GM18520 (cell line): ENCODE results near the gene TMEM214.
A peak's percentile ranks its signal among the peaks of the same experiment; 100 is the strongest.

Experiments
- ATAC-seq: cut with Tn5 transposase; IDR thresholded peaks from one replicate; pipeline ENCODE4 v1.9.1; 2021; ENCODE audit not compliant: unreplicated experiment

TMEM214 gene

DNA sequence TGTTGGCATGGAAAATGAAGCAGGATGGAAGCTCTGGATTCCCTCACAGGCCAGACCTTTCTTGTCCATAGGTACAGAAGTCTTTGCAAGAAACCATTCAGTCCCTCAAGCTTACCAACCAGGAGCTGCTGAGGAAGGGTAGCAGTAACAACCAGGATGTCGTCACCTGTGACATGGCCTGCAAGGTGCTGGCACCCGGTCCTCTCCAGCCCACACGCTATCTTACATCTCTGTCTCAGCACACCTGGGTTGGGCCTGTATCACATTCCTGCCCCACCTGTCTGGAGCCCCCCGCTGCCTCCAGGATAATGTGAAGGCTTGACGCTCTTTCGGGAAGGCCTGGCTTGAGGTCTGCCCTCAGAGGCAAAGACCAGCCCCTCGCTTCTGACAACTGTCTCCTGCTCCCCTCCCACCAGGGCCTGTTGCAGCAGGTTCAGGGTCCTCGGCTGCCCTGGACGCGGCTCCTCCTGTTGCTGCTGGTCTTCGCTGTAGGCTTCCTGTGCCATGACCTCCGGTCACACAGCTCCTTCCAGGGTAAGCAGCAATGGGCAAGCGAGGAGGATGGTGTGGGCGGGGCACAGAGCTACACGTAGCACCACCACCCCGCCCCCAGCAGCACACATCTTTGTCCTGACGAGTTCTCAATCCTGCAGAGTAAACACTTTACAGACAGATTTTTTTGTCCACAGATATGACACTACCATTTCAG lies 6.0 kb downstream of the TMEM214 start:
- no peak for ATAC-seq

DNA sequence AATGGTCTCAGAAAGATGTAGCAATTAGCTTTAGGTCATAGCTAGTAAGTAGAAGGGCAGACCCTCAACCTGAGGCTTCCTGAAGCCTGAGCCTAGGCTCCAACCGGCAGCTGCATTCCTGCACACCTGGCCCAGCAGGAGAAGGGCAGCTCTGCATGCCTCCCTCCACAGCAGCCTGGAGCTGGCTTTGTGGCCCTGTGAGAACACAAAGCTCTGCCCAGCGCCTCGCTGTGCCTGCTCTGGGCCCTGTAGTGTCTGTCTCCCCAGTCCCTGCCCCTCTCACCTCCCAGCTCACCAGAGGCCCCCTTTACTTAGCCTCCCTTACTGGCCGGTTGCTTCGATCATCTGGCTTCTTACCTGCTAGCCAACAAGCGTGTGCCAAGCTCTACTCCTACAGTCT lies 6.7 kb downstream of the TMEM214 start:
- ATAC-seq = no peak

DNA sequence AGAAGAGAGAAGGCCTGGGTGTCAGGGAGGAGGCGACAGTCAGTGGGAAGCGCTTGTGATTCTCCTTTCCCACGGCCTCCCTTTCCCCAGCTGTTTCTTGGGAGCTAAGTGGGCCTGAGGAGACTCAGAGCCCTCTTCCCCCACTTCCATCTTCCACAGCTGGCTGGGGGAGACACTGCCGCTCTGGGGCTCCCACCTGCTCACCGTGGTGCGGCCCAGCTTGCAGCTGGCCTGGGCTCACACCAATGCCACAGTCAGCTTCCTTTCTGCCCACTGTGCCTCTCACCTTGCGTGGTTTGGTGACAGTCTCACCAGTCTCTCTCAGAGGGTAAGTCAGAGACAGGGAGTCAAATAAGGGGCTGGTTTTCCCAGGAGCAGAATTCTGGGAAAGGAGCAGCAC lies 7.1 kb downstream of the TMEM214 start:
- ATAC-seq = no peak

DNA sequence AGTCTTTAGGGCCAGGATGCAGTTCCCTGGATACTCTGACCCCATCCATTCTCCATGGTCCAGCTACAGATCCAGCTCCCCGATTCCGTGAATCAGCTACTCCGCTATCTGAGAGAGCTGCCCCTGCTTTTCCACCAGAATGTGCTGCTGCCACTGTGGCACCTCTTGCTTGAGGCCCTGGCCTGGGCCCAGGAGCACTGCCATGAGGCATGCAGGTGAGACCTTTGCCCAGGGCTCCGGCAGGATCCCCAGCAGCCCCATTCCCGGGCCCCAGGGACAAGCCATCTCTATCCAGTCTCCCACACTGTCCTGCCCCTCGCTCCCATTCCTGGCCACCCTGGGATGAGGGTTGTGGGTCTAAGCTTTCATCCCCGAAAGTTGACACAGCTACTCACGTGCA lies 7.5 kb downstream of the TMEM214 start:
- ATAC-seq = no peak

DNA sequence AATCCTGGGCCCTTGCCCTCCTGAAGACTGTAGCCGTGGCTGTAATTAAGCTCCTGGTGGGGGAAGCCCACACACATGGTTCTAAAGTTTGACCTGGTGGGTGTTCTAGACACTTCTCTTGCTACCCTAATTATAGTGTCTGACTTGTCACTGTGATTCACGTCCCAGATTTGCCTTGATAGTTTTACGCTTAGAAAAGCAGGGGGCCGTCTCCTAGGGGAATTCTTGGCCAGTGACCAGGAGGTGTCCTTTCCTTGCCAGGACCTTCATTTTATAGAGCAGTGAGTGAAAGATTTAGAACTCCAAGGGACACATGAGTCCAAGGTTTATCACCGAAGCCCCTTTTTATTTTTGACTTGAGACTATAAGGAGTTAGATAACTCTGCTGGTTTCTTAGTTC lies 9.0 kb downstream of the TMEM214 start:
- ATAC-seq = no peak

DNA sequence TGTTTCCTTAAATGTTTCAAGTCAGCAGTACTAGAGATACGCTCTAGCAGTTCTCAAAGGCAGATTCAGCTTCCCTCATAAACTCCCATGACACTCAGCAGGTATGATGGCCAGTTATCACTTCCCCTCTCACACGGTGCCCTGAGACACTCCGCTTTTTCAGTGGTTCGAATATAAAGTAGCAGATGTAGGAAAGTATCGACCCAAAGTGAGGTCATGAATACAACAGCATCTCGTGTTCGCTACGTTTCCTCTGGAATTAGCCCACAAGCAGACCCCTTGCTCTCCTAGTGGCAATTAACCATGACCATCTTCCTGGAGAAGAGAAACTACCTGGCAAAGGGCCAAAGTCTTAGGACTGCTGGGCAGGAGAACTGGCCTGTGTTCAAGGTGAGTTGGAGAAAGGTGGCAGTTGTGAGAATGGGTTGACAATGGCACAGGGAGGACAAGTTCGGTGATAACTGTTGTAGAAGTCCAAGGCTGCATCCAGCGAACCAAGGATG lies 9.4 kb downstream of the TMEM214 start:
- ATAC-seq = no peak

DNA sequence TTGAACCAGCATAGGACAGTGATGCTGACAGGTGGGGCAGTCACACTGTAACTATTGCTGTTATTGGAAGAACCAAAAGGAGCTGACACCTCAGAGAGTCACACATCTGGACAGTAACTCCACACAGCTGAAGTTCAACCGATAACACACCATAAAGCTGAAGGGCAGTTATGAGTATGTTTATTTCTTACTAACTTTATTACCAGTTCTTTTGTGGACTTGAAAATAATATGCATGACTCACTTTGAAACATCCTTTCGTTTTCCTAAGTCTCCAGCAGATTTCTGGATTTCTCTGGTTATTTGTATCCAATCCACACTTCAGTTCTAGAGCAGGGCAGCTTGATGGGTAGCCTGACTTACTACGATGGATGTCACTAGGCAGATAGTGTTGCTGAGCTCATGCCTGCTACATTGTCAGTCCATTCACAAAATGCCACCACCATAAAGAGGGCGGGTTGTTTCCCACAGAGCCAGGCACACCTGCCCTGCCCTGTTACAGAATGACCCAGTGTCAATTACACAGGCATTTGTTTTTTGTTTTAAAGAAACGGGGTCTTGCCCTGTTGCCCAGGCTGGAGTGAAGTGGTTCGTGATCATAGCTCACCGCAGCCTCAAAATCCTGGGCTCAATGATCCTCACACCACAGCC lies 10.3 kb downstream of the TMEM214 start:
- no peak for ATAC-seq

- no peak for ATAC-seq
Observed at GRCh38 chr2:27049422-27050280, 16.9 kb downstream of the TMEM214 start.

DNA sequence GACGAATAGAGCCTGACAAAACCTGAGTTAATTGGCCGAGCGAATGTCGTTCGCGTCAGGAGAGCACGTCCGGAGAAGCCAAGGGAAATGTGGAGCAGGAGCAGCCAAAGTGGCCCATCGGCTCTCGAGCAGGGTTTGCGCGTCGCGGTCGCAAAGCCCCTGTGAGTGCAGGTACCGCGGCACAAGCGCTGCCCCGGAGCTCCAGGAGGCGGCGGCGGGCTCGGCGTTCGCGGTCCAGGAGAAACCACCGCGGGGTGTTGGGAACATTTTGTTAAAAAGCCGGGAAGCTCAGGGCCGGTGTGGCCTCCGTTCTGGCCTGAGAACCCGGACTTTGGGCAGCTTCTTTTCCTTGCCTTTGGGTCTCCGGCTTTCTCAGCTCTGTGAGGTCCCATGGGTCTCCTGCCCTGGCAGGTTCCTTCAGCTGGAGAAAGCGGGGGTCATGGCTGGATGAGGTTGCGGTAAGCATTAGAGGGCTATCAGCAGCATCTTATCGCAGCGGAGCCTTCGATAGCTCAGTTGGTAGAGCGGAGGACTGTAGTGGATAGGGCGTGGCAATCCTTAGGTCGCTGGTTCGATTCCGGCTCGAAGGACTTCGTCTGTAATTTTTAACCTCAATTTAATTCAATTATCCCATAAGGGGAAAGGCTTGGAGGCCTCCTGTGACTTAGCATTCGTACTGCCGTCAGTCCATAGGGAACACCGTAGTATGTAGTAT lies 17.7 kb downstream of the TMEM214 start:
- peak; percentile 42 for ATAC-seq

- peak; percentile 51 for ATAC-seq
Observed at GRCh38 chr2:27050996-27051901, 18.5 kb downstream of the TMEM214 start, which contains the start of gene AGBL5. AGBL5 (plus strand) TSS chr2:27051668; CDS start chr2:27052959, 1,291 bp downstream.

DNA sequence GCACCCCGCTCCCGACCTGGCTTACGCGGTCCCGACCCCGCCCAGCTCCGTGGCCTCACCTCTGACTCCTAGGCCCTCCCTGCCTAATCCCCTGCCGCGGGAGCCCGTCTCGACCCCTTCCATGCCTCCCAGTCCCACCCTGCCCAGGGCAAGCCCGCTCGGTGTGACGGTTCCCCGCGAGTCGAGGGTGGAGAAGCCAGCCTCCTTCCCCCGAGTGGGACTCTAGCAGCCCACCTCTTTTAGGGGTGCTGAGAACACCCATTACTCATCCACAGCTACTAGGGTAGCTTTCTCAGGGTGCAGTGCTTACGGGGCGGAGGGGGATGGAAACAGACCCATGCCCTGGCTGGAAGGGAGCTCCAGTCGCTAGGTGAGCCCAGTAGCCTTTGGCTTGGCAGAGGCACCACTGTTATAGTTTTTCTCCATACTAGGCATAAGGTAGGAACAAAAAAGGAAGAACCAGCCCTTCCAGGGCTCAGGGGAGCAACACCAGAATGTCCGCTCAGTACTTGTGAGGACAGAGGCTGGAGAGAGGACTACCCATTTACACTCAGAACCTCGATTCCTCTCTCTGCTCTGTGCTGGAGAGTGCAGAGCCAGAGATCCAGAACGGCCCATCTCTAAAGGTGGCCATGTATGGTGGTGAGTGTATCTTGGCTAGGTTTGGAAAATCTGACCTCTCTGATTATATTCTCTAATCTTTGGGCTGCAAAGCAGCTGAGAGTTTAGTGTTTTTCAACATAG lies 19.3 kb downstream of the TMEM214 start:
- no peak for ATAC-seq

- no peak for ATAC-seq
Observed at GRCh38 chr2:27053321-27053720, 20.6 kb downstream of the TMEM214 start.

DNA sequence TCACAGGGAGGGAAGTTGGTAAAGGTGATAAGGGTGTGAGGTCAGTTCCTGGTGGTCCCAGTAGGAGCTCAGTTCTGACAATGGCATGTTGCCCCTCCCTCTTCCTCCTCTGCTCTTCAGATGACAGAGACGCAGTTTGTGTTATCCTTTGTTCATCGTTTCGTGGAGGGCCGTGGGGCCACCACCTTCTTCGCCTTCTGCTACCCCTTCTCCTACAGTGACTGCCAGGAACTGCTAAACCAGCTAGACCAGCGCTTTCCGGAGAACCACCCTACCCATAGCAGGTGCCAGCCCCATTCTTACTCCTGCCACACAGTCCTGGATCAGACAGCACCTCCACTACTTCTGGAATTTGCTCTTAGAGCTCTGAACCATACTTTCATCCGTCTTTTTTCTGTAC lies 21.0 kb downstream of the TMEM214 start:
- no peak for ATAC-seq

GRCh38 chr2:27054721-27055120 lies 22.0 kb downstream of the TMEM214 start:
- no peak for ATAC-seq

DNA sequence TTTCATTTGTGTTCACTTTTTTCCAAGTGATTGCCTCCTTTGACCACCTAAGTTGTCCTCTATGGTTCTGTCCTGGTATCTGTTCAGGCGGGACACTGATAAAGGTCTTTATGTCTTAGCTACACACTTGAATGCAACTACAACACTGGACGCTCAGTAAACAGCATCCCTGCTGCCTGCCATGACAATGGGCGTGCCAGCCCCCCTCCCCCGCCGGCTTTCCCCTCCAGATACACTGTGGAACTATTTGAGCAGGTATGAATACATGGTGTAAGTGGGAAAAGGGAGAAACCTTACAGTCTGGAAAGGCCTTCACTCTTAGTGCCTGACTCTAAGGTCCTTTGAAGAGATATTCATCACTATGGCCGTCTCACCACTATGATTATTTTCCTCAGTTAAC lies 24.4 kb downstream of the TMEM214 start:
- no peak for ATAC-seq

- no peak for ATAC-seq
Observed at GRCh38 chr2:27058210-27058609, 25.4 kb downstream of the TMEM214 start.

- no peak for ATAC-seq
Observed at GRCh38 chr2:27059141-27059820, 26.5 kb downstream of the TMEM214 start.

DNA sequence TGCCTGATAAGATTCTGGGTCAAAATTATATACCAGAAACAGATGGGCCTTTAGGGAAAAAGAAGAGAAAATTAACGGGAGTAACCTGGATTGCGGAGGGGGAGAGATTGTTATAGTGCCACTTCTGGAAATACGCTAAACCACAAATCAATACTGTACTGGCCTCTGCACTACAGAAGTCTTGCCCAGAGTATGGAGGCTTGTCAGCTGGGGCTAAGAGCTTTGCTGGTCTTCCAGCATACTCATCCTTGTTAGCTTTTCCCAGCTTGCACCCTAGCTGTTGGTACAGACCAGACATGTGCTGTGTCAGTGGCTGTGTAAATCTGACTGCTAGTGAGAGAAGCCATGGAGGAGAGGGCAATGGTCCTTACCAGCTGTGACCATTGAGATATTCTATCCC lies 27.6 kb downstream of the TMEM214 start:
- ATAC-seq = no peak

DNA sequence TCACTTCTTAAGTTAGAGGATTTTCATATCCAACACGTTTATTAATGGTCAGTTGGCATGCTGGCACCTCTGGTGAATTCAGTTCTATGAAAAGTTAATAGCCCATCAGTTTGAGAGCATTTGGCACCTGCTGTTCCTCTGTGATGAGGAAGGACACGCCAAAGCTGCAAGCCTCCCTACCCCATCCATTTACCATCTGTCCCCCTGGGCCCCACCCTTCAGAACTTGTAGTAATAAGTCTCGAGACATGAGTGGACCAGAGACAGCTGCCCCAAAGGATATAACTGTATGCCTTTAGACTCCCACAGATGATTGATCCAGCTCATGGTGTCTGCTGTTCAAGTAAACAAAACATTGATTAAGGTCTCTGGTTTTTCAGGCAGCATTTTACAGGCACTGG lies 32.4 kb downstream of the TMEM214 start:
- ATAC-seq = no peak
